Activated naive CD8-positive, alpha-beta T cell (primary cell): ENCODE results near the gene ANO2.

ENCODE experiments used
- H3K27ac Mint-ChIP-seq: one replicate; pipeline ENCODE4 v1.8.0; 2021; ENCODE audit warnings: mixed read lengths
- H3K27me3 Mint-ChIP-seq: one replicate; pipeline ENCODE4 v1.8.0; 2021; ENCODE audit warnings: mixed read lengths
- H3K36me3 Mint-ChIP-seq: one replicate; pipeline ENCODE4 v1.8.0; 2021; ENCODE audit warnings: mixed read lengths
- H3K4me1 Mint-ChIP-seq: one replicate; pipeline ENCODE4 v1.8.0; 2021; ENCODE audit warnings: low read depth, mixed read lengths
- H3K4me3 Mint-ChIP-seq: one replicate; pipeline ENCODE4 v1.8.0; 2021; ENCODE audit warnings: mild to moderate bottlenecking, mixed read lengths
- H3K9me3 Mint-ChIP-seq: one replicate; pipeline ENCODE4 v1.8.0; 2021; ENCODE audit warnings: low read depth, mixed read lengths

ANO2 gene

GRCh38 chr12:5808981-5809380 is 136.1 kb downstream of the ANO2 start:
- H3K27me3 Mint-ChIP-seq = peaks cover 14% of the 10 kb centered on the region
- H3K4me1 Mint-ChIP-seq = no peaks in the 10 kb centered on the region
- no peak overlapping the region for H3K4me3 Mint-ChIP-seq
- no peaks in the 10 kb centered on the region for H3K36me3 Mint-ChIP-seq
- no peaks in the 10 kb centered on the region for H3K9me3 Mint-ChIP-seq
- no peak overlapping the region for H3K27ac Mint-ChIP-seq

DNA sequence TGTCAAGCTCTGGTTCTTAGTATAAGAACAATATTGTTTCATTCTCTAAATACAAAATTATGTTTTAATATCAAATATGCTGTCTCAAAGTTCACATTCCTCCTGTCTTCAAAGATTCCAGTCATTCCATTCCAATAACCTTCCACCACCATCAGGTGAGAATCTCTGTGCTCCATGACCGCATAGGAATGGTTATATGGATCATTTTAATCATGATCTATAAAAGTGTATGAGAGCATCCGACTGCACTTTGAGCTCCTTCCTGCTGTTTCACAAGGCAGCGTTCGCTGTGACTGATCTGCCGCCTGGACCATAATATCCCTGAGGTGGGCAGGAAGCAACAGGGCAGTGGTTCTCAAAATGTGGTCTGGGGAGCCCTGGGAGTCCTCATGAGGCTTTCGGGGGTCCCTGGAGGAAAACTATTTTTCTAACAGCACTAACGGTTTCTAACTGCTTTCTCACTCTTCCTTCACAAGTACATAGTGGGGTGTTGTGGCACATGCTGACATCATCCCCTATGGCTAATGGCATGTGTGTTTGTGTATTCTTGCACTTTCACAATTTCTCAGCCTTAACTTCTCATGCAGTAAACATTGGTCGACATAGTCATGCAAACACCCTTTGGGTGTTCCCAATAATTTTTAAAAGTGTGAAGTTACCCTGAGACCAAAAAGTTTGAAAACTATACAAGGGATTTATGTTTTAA is 137.4 kb downstream of the ANO2 start:
- no peaks in the 10 kb centered on the region for H3K9me3 Mint-ChIP-seq
- H3K4me3 Mint-ChIP-seq = no peak overlapping the region
- no peaks in the 10 kb centered on the region for H3K36me3 Mint-ChIP-seq
- peaks cover 13% of the 10 kb centered on the region for H3K27me3 Mint-ChIP-seq
- no peak overlapping the region for H3K27ac Mint-ChIP-seq
- no peaks in the 10 kb centered on the region for H3K4me1 Mint-ChIP-seq

DNA sequence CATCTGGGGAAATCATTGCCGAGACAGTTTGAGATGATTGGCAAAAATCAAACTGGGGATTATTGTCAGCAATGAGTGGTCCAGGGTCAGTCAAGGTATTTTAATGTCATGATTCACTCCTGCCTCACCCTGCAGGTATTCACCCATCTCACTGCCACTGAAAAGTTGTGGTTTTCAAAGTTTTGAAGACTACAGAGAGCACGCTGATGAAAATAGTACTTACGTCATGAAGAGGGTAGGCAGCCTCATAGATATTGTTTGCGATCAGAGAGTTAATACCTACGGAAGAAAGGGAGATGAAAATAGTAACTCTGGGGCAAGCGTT is 138.0 kb downstream of the ANO2 start:
- no peak overlapping the region for H3K4me3 Mint-ChIP-seq
- no peaks in the 10 kb centered on the region for H3K9me3 Mint-ChIP-seq
- H3K27ac Mint-ChIP-seq = no peak overlapping the region
- H3K4me1 Mint-ChIP-seq = no peaks in the 10 kb centered on the region
- no peaks in the 10 kb centered on the region for H3K36me3 Mint-ChIP-seq
- H3K27me3 Mint-ChIP-seq = peaks cover 13% of the 10 kb centered on the region

GRCh38 chr12:5806371-5807089 is 138.5 kb downstream of the ANO2 start:
- Mint-ChIP-seq H3K9me3 (no peaks in the 10 kb centered on the region), H3K36me3 (no peaks in the 10 kb centered on the region), H3K4me3 (no peak overlapping the region), H3K27me3 (peaks cover 12% of the 10 kb centered on the region), H3K4me1 (no peaks in the 10 kb centered on the region), H3K27ac (no peak overlapping the region)

DNA sequence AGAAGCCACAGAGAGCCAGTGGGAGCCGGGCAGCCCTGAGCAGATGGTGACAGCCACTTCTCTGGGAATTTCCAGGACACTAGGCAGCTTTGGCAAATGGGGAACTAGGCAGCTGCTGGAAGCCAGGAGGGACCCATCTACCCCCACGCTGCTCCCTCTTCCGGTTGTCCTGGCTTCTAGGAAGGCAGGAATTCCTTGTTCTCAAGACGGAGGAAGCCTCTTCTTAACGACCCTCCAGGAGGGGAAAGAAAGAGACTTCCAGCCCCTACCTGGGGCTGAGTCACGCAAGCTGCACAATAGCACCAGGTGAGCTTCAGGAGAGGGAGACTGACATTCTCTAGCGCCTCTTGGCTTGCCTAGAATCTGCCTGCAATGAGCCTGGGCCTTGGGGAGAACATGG is 141.5 kb downstream of the ANO2 start:
- H3K36me3 Mint-ChIP-seq = no peaks in the 10 kb centered on the region
- no peaks in the 10 kb centered on the region for H3K4me1 Mint-ChIP-seq
- H3K4me3 Mint-ChIP-seq = no peak overlapping the region
- no peaks in the 10 kb centered on the region for H3K9me3 Mint-ChIP-seq
- H3K27me3 Mint-ChIP-seq = peaks cover 12% of the 10 kb centered on the region
- H3K27ac Mint-ChIP-seq = no peak overlapping the region

DNA sequence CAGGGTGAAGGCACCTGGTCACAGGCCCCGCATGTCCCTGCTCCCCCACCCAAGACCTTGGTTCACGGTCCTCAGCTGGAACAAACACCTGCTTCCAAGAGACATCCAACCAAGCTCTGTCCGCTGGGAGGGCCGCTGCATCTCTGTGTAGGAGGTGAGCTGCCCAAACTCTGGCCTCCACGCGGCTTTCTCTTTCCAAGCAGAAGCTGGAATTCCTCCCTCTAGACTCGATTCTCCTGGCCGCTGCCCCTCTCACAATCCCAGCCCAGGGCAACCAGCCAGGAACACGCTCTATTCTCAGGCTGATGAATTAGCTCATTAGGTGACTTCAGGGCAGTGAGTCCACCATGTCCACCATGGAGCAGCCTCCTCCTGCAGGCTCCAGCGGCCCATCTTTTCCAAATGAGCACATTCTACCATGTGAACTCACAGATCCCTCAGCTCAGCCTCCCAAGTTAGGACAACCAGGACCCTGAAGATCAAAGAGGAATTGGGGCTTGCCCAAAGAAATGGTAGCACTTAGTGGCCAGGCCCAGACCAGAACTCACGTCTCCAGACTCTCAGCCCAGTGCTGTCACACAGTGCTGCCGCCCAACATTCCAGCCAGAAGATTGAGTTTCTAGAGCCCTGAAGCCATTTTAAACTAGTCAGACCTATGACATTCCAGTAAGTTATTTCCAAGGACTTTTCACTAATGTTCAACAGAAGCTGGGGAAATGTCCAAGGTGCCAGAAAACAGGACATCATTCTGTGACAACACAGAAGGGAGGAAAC is 146.6 kb downstream of the ANO2 start:
- H3K9me3 Mint-ChIP-seq = no peaks in the 10 kb centered on the region
- H3K27me3 Mint-ChIP-seq = peaks cover 2% of the 10 kb centered on the region
- H3K4me3 Mint-ChIP-seq = no peak overlapping the region
- H3K4me1 Mint-ChIP-seq = no peaks in the 10 kb centered on the region
- H3K36me3 Mint-ChIP-seq = no peaks in the 10 kb centered on the region
- H3K27ac Mint-ChIP-seq = no peak overlapping the region

GRCh38 chr12:5797661-5798060 is 147.4 kb downstream of the ANO2 start:
- H3K9me3 Mint-ChIP-seq = no peaks in the 10 kb centered on the region
- H3K27ac Mint-ChIP-seq = no peak overlapping the region
- peaks cover 2% of the 10 kb centered on the region for H3K27me3 Mint-ChIP-seq
- no peaks in the 10 kb centered on the region for H3K36me3 Mint-ChIP-seq
- H3K4me1 Mint-ChIP-seq = no peaks in the 10 kb centered on the region
- no peak overlapping the region for H3K4me3 Mint-ChIP-seq

DNA sequence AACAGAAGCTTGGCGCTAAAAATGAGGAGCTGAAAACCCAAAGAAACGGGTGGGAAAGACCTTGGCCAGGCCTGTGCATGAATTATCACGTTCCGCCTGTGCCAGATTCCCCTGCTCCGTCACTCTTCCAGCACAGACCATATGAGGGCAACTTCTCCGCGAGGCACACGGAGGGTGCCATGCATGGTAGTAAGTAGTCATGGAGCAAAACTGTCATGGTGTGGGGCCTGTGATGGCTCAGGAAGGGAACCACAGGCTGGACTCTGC is 148.2 kb downstream of the ANO2 start:
- Mint-ChIP-seq H3K27me3 (peaks cover 2% of the 10 kb centered on the region), H3K4me3 (no peak overlapping the region), H3K27ac (no peak overlapping the region), H3K4me1 (no peaks in the 10 kb centered on the region), H3K9me3 (no peaks in the 10 kb centered on the region), H3K36me3 (no peaks in the 10 kb centered on the region)

GRCh38 chr12:5796171-5796958 is 148.7 kb downstream of the ANO2 start:
- Mint-ChIP-seq H3K27ac (no peak overlapping the region), H3K27me3 (peaks cover 2% of the 10 kb centered on the region), H3K4me3 (no peak overlapping the region), H3K9me3 (no peaks in the 10 kb centered on the region), H3K4me1 (no peaks in the 10 kb centered on the region), H3K36me3 (no peaks in the 10 kb centered on the region)

DNA sequence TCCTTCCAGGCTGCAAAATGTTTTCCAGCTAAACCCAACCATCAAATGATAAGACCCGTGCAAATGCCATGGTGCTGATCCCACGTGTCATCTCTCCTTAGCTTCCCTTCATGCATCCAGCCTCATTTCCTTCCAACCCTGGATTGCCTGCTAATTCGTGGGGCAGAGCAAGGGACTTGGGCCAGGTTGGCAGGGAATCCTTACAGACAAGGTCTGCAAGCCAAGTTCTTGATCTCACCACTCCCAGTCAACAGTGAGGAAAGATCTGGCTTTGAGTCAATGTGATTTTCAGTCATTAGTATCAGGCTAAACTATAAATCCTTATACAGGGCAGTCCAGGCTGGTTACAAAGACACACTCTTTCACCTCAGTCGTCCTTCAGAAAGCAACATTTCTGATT is 150.9 kb downstream of the ANO2 start:
- Mint-ChIP-seq H3K9me3 (no peaks in the 10 kb centered on the region), H3K27ac (no peak overlapping the region), H3K4me3 (no peak overlapping the region), H3K4me1 (no peaks in the 10 kb centered on the region), H3K27me3 (peaks cover under 1% of the 10 kb centered on the region), H3K36me3 (no peaks in the 10 kb centered on the region)

- Mint-ChIP-seq H3K9me3 (no peaks in the 10 kb centered on the region), H3K4me3 (no peak overlapping the region), H3K27me3 (no peaks in the 10 kb centered on the region), H3K4me1 (no peaks in the 10 kb centered on the region), H3K27ac (no peak overlapping the region), H3K36me3 (no peaks in the 10 kb centered on the region)
These were observed 152.7 kb downstream of the ANO2 start for GRCh38 chr12:5792343-5792742.

GRCh38 chr12:5789469-5789968 is 155.5 kb downstream of the ANO2 start:
- H3K9me3 Mint-ChIP-seq = no peaks in the 10 kb centered on the region
- H3K27me3 Mint-ChIP-seq = peaks cover 3% of the 10 kb centered on the region
- H3K36me3 Mint-ChIP-seq = no peaks in the 10 kb centered on the region
- no peak overlapping the region for H3K4me3 Mint-ChIP-seq
- no peak overlapping the region for H3K27ac Mint-ChIP-seq
- H3K4me1 Mint-ChIP-seq = no peaks in the 10 kb centered on the region

DNA sequence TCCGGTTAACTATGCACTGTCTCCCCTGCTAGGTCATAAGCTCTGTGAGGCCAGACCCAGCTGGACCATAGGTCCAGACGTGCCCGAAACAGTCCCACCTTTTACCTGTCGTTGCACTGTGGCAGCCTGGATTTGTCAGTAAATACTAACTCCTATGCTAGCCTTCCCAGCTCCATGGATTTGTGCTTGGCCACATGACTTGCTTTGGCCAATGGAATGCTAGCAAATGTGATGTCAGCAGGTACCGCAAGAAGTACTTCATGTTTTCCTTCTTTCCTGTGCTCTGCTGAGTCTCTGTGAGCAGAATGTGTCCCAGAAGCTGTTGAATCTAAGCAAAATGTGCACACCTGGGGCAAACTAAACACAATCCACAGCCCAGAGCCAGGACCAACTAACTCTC is 157.2 kb downstream of the ANO2 start:
- no peaks in the 10 kb centered on the region for H3K9me3 Mint-ChIP-seq
- peaks cover 3% of the 10 kb centered on the region for H3K27me3 Mint-ChIP-seq
- H3K36me3 Mint-ChIP-seq = no peaks in the 10 kb centered on the region
- no peak overlapping the region for H3K4me3 Mint-ChIP-seq
- no peaks in the 10 kb centered on the region for H3K4me1 Mint-ChIP-seq
- no peak overlapping the region for H3K27ac Mint-ChIP-seq

- H3K27me3 Mint-ChIP-seq = peaks cover 3% of the 10 kb centered on the region
- H3K4me1 Mint-ChIP-seq = no peaks in the 10 kb centered on the region
- no peaks in the 10 kb centered on the region for H3K9me3 Mint-ChIP-seq
- no peak overlapping the region for H3K27ac Mint-ChIP-seq
- no peak overlapping the region for H3K4me3 Mint-ChIP-seq
- H3K36me3 Mint-ChIP-seq = no peaks in the 10 kb centered on the region
These were observed 159.5 kb downstream of the ANO2 start for GRCh38 chr12:5785601-5786000.
